ENCODE measurements around the gene SSC5D. TPM values are rescaled to one million over a fixed set of nuclear protein-coding genes. Genes with fewer than 3 reads are reported as not detected.
A peak's percentile ranks its signal among the peaks of the same experiment; 100 is the strongest.

Gene SSC5D
- total and polyA plus RNA-seq, 9 of the 15 experiments (the other 6 are each of a cell fraction or from before 2014, with no cell fraction given) = 0.04 to 0.71 (median 0.14) TPM; not detected in 2

DNA sequence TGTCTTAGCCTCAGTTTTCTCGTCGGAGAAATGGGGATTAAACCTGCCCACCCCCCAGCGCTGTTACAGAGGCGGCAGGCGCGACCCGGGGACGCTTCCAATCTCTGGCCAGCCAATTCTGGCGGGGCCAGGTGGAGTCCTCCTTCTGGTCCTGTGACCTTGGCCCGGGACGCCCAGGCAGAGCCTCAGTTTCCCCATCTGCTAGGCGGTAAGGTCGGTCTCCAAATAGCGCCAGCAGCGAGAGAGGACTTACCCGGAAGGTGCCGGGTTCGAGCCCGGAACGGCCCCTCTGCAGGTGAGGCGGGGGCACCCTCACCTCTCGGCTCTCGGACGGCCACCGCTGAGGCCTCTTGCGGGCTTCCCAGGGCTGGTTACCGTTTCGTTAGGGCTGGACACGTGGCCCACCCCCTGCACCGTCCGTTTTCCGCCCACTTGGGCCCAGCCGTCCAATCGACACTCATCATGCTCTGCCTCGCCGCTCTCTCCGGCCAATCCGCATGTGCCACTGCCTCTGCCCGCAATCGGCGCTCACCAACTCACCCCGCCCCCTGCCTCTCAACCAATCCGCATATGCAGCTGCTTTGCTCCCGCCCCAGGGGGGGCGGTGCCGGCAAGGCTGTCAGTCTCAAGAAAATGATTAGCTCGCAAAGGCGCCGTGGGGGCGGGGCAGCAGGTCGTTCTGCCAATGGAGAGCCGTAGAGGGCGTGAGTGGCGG lies 26.8 kb upstream of the SSC5D start, which contains the start of gene ISOC2 (continued):
- TF ChIP-seq CHD4 (IDR thresholded peaks at IDR 0.05; ENCODE audit: insufficient read depth, insufficient replicate concordance, low read depth, low read length, poor library complexity, severe bottlenecking) (peak; percentile 97), CBFA2T3 (IDR thresholded peaks at IDR 0.05) (0 out of 2 replicates have a peak, but pooled peaks have one; percentile 4), ZZZ3 (IDR thresholded peaks at IDR 0.05) (no peak), ZNF146 (CRISPR knock-in tag; IDR thresholded peaks at IDR 0.05; ENCODE audit: unreplicated experiment) (no peak), ZNF253 (CRISPR knock-in tag; conservative IDR thresholded peaks at IDR 0.05) (no peak), SREBF1 (IDR thresholded peaks at IDR 0.05; ENCODE audit: borderline replicate concordance, low read depth, low read length) (no peak), ERF (CRISPR knock-in tag; IDR thresholded peaks at IDR 0.05) (peak; percentile 85; the same call in 1 of the 2 replicates), CBFB (CRISPR knock-in tag; IDR thresholded peaks at IDR 0.05) (peak; percentile 72; the same call in 1 of the 2 replicates), ARID2 (IDR thresholded peaks at IDR 0.05) (no peak), ZNF436 (CRISPR knock-in tag; IDR thresholded peaks at IDR 0.05) (no peak), SIRT6 (IDR thresholded peaks at IDR 0.05; ENCODE audit: low read depth, low read length) (peak; percentile 89), ZNF217 (CRISPR knock-in tag; IDR thresholded peaks at IDR 0.05) (no peak), HDAC1 (IDR thresholded peaks at IDR 0.05) (peak; percentile 68 to 80; a peak in 3 of 4 replicates), RCOR1 (IDR thresholded peaks at IDR 0.05; ENCODE audit: borderline replicate concordance in 1 of 2, low read depth in 2 of 2, low read length in 2 of 2) (peak; percentile 35 to 80; a peak in 2 of 4 replicates), TCF7 (IDR thresholded peaks at IDR 0.05; ENCODE audit: borderline replicate concordance) (peak; percentile 27; the same call in 1 of the 2 replicates), ZBTB7A (IDR thresholded peaks at IDR 0.05; ENCODE audit: borderline replicate concordance, control insufficient read depth, low read depth, low read length) (peak; percentile 10; the same call in 1 of the 2 replicates), ZNF174 (CRISPR knock-in tag; IDR thresholded peaks at IDR 0.05) (no peak), ELF1 (tag; IDR thresholded peaks at IDR 0.05) (peak; percentile 93), FOXK2 (conservative IDR thresholded peaks at IDR 0.05 in 1 of 2, IDR thresholded peaks at IDR 0.05 in 1 of 2; ENCODE audit: low read depth in 2 of 2) (peak in 1 of 2 experiments; percentile 57; a peak in 3 of 4 replicates)
- TF ChIP-seq, protein P1, sequence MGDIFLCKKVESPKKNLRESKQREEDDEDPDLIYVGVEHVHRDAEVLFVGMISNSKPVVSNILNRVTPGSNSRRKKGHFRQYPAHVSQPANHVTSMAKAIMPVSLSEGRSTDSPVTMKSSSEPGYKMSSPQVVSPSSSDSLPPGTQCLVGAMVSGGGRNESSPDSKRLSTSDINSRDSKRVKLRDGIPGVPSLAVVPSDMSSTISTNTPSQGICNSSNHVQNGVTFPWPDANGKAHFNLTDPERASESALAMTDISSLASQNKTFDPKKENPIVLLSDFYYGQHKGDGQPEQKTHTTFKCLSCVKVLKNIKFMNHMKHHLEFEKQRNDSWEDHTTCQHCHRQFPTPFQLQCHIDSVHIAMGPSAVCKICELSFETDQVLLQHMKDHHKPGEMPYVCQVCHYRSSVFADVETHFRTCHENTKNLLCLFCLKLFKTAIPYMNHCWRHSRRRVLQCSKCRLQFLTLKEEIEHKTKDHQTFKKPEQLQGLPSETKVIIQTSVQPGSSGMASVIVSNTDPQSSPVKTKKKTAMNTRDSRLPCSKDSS (IDR thresholded peaks at IDR 0.05; ENCODE audit: low read depth, partially characterized antibody) = no peak
- TF ChIP-seq, protein P2, sequence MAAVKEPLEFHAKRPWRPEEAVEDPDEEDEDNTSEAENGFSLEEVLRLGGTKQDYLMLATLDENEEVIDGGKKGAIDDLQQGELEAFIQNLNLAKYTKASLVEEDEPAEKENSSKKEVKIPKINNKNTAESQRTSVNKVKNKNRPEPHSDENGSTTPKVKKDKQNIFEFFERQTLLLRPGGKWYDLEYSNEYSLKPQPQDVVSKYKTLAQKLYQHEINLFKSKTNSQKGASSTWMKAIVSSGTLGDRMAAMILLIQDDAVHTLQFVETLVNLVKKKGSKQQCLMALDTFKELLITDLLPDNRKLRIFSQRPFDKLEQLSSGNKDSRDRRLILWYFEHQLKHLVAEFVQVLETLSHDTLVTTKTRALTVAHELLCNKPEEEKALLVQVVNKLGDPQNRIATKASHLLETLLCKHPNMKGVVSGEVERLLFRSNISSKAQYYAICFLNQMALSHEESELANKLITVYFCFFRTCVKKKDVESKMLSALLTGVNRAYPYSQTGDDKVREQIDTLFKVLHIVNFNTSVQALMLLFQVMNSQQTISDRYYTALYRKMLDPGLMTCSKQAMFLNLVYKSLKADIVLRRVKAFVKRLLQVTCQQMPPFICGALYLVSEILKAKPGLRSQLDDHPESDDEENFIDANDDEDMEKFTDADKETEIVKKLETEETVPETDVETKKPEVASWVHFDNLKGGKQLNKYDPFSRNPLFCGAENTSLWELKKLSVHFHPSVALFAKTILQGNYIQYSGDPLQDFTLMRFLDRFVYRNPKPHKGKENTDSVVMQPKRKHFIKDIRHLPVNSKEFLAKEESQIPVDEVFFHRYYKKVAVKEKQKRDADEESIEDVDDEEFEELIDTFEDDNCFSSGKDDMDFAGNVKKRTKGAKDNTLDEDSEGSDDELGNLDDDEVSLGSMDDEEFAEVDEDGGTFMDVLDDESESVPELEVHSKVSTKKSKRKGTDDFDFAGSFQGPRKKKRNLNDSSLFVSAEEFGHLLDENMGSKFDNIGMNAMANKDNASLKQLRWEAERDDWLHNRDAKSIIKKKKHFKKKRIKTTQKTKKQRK (IDR thresholded peaks at IDR 0.05; ENCODE audit: borderline replicate concordance, low read depth, low read length) = peak; percentile 93
- TF ChIP-seq, protein P3, sequence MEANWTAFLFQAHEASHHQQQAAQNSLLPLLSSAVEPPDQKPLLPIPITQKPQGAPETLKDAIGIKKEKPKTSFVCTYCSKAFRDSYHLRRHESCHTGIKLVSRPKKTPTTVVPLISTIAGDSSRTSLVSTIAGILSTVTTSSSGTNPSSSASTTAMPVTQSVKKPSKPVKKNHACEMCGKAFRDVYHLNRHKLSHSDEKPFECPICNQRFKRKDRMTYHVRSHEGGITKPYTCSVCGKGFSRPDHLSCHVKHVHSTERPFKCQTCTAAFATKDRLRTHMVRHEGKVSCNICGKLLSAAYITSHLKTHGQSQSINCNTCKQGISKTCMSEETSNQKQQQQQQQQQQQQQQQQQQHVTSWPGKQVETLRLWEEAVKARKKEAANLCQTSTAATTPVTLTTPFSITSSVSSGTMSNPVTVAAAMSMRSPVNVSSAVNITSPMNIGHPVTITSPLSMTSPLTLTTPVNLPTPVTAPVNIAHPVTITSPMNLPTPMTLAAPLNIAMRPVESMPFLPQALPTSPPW (CRISPR knock-in tag; IDR thresholded peaks at IDR 0.05) = no peak; the same call in 1 of the 2 replicates
